Endothelial cell (in vitro differentiated cells): Measurements from ENCODE around the gene TXNDC8. TPM values are rescaled to one million over a fixed set of nuclear protein-coding genes. Genes with fewer than 3 reads are reported as not detected.

Source experiments
- DNase-seq: peaks from one replicate; pipeline ENCODE4 v3.0.0; 2021; ENCODE audit warnings: low spot score
- H3K27ac Mint-ChIP-seq: one replicate; pipeline ENCODE4 v1.8.0; 2021; ENCODE audit warnings: mixed read lengths, inconsistent platforms; ENCODE audit not compliant: unreplicated experiment
- H3K27me3 Mint-ChIP-seq: one replicate; pipeline ENCODE4 v1.8.0; 2021; ENCODE audit warnings: mild to moderate bottlenecking, moderate library complexity, mixed read lengths, inconsistent platforms; ENCODE audit not compliant: unreplicated experiment
- H3K36me3 Mint-ChIP-seq: one replicate; pipeline ENCODE4 v1.8.0; 2021; ENCODE audit warnings: mild to moderate bottlenecking, low read depth, mixed read lengths, inconsistent platforms; ENCODE audit not compliant: unreplicated experiment
- H3K4me1 Mint-ChIP-seq: one replicate; pipeline ENCODE4 v1.8.0; 2021; ENCODE audit warnings: mild to moderate bottlenecking, mixed read lengths, inconsistent platforms; ENCODE audit not compliant: unreplicated experiment
- H3K4me3 Mint-ChIP-seq: one replicate; pipeline ENCODE4 v1.8.0; 2021; ENCODE audit warnings: mild to moderate bottlenecking, mixed read lengths, inconsistent platforms; ENCODE audit not compliant: unreplicated experiment
- H3K9me3 Mint-ChIP-seq: one replicate; pipeline ENCODE4 v1.8.0; 2021; ENCODE audit warnings: mixed read lengths, inconsistent platforms; ENCODE audit not compliant: unreplicated experiment
- total RNA-seq: library from RNA; stranded (reverse); fragmentation: NEBNext Ultra II Directional; extraction: Animal tissue kit (Norgen Biotek cat#: 25700); gene quantifications from one replicate; pipeline ENCODE4 v1.2.1, GENCODE V29; 2021; ENCODE audit not compliant: unreplicated experiment
- TF ChIP-seq, protein P1 (sequence below): fragments of 200-600 bp; sonication (generic); IDR thresholded peaks from one replicate; pipeline ENCODE4 v1.5.0; 2021; ENCODE audit warnings: antibody characterized with exemption; ENCODE audit not compliant: unreplicated experiment

TXNDC8 gene
- total RNA-seq, 1 donor from 2014 or later = not detected

GRCh38 chr9:110266795-110267194 lies 70.9 kb downstream of the TXNDC8 start:
- no peaks in the 10 kb centered on the region for H3K4me1 Mint-ChIP-seq
- H3K9me3 Mint-ChIP-seq = no peaks in the 10 kb centered on the region
- DNase-seq = no peak
- TF ChIP-seq, protein P1, sequence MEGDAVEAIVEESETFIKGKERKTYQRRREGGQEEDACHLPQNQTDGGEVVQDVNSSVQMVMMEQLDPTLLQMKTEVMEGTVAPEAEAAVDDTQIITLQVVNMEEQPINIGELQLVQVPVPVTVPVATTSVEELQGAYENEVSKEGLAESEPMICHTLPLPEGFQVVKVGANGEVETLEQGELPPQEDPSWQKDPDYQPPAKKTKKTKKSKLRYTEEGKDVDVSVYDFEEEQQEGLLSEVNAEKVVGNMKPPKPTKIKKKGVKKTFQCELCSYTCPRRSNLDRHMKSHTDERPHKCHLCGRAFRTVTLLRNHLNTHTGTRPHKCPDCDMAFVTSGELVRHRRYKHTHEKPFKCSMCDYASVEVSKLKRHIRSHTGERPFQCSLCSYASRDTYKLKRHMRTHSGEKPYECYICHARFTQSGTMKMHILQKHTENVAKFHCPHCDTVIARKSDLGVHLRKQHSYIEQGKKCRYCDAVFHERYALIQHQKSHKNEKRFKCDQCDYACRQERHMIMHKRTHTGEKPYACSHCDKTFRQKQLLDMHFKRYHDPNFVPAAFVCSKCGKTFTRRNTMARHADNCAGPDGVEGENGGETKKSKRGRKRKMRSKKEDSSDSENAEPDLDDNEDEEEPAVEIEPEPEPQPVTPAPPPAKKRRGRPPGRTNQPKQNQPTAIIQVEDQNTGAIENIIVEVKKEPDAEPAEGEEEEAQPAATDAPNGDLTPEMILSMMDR = no peak
- H3K4me3 Mint-ChIP-seq = no peak overlapping the region
- no peak overlapping the region for H3K27ac Mint-ChIP-seq
- H3K27me3 Mint-ChIP-seq = no peaks in the 10 kb centered on the region
- no peaks in the 10 kb centered on the region for H3K36me3 Mint-ChIP-seq

DNA sequence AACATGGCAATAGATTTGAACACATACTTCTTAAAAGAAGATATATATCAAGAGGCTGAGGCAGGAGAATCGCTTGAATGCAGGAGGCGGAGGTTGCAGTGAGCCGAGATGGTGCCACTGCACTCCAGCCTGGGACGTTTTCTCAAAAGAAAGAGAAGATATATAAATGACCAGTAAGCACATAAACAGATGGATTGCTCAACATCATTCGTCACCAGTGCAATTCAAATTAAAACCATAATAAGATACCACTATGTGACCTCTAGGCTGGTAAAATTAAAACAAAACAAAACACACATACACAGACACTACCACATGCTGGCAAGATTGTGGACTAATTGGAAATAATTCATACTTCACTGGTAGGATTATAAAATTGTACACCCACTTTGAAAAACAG lies 76.0 kb downstream of the TXNDC8 start:
- H3K9me3 Mint-ChIP-seq = peaks cover 3% of the 10 kb centered on the region
- H3K27me3 Mint-ChIP-seq = no peaks in the 10 kb centered on the region
- H3K36me3 Mint-ChIP-seq = peaks cover 6% of the 10 kb centered on the region
- no peak overlapping the region for H3K4me3 Mint-ChIP-seq
- TF ChIP-seq, protein P1 = no peak
- H3K4me1 Mint-ChIP-seq = peaks cover 10% of the 10 kb centered on the region
- DNase-seq = no peak
- H3K27ac Mint-ChIP-seq = no peak overlapping the region

DNA sequence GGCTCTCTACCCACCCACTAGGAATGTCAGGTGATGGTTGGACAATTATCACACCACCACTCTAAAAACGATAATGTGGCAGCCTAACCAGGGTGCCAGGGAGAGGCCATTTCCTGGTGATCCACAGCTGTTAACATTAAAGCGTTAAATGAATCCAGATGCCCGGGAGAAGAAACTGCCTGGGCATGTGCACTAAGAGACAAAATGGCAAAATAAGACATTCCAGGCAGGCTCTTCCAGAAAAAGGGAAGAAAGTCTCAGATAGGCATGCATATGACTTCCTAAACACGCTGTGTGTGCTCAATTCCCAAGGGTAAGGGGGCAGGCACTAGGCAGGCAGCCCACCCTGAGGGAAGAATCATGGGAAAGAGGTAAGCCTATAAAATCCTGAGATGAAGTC lies 76.8 kb downstream of the TXNDC8 start:
- DNase-seq = no peak
- H3K4me3 Mint-ChIP-seq = no peak overlapping the region
- peaks cover 3% of the 10 kb centered on the region for H3K9me3 Mint-ChIP-seq
- peaks cover 10% of the 10 kb centered on the region for H3K4me1 Mint-ChIP-seq
- TF ChIP-seq, protein P1 = no peak
- H3K27ac Mint-ChIP-seq = no peak overlapping the region
- H3K36me3 Mint-ChIP-seq = peaks cover 6% of the 10 kb centered on the region
- H3K27me3 Mint-ChIP-seq = no peaks in the 10 kb centered on the region

DNA sequence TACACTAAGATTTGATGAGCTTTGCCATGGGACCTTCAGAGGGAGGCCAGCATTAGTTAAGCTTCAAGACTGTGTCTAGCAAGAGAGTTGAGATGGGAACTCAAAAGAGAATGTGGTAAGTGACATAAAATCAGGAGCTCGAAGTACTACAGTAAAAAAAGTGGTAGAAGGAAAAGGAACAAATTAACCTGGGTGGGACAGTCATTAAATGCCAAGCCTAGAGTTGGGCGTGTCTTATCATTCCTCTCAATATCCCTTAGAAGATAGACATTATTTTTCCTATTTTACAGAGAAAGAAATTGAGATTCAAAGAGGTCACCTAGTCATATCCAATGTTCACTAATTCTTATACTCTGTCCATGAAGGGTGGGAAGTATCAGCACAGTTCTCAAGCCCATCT lies 78.1 kb downstream of the TXNDC8 start:
- H3K27me3 Mint-ChIP-seq = peaks cover 4% of the 10 kb centered on the region
- H3K27ac Mint-ChIP-seq = no peak overlapping the region
- peaks cover 10% of the 10 kb centered on the region for H3K36me3 Mint-ChIP-seq
- peaks cover 13% of the 10 kb centered on the region for H3K4me1 Mint-ChIP-seq
- H3K9me3 Mint-ChIP-seq = peaks cover 3% of the 10 kb centered on the region
- no peak overlapping the region for H3K4me3 Mint-ChIP-seq
- TF ChIP-seq, protein P1 = no peak
- no peak for DNase-seq

GRCh38 chr9:110258690-110259091 lies 79.0 kb downstream of the TXNDC8 start:
- H3K27me3 Mint-ChIP-seq = peaks cover 6% of the 10 kb centered on the region
- DNase-seq = no peak
- H3K4me1 Mint-ChIP-seq = peaks cover 15% of the 10 kb centered on the region
- no peak overlapping the region for H3K27ac Mint-ChIP-seq
- H3K36me3 Mint-ChIP-seq = peaks cover 10% of the 10 kb centered on the region
- no peak overlapping the region for H3K4me3 Mint-ChIP-seq
- TF ChIP-seq, protein P1 = no peak
- peaks cover 3% of the 10 kb centered on the region for H3K9me3 Mint-ChIP-seq
